Left ventricle myocardium inferior (tissue), 1 donor: ENCODE results near the gene RFX2. TPM values are rescaled to one million over a fixed set of nuclear protein-coding genes. Genes with fewer than 3 reads are reported as not detected.
"Not testable (repeated sequence)": the region's sequence is repeated elsewhere in the genome, so short reads cannot be mapped to it uniquely, and the experiment has no call there.

Experiments
- DNase-seq: peaks from one replicate; pipeline ENCODE4 v3.0.0-alpha.2; 2020
- H3K27ac ChIP-seq: fragments of 200-600 bp; replicated peaks from 2 replicates; pipeline ENCODE4 v1.8.0; 2021
- H3K27me3 ChIP-seq: fragments of 200-600 bp; 2 replicates; pipeline ENCODE4 v1.8.0; 2021; ENCODE audit warnings: low read depth
- H3K36me3 ChIP-seq: fragments of 200-600 bp; 2 replicates; pipeline ENCODE4 v1.8.0; 2021
- H3K4me1 ChIP-seq: fragments of 200-600 bp; 2 replicates; pipeline ENCODE4 v1.8.0; 2021
- H3K4me3 ChIP-seq: fragments of 200-600 bp; 2 replicates; pipeline ENCODE4 v1.8.0; 2021; ENCODE audit warnings: mild to moderate bottlenecking, moderate library complexity
- H3K9me3 ChIP-seq: fragments of 200-600 bp; replicated peaks from 2 replicates; pipeline ENCODE4 v1.8.0; 2021
- intact Hi-C: fragments of 100-400 bp; cut with micrococcal nuclease; formaldehyde crosslinking; loops from one replicate; pipeline ENCODE4 v1.11.0; 2022
- total RNA-seq: library from RNA; stranded (reverse); fragmentation: NEBNext Ultra II Directional; extraction: Animal tissue kit (Norgen Biotek cat#: 25700); gene quantifications from one replicate; pipeline ENCODE4 v1.2.1, GENCODE V29; 2021
- TF ChIP-seq, protein P1 (sequence below): fragments of 200-600 bp; IDR thresholded peaks from 2 replicates; pipeline ENCODE4 v1.8.0; 2021; ENCODE audit warnings: antibody characterized with exemption, mild to moderate bottlenecking, borderline replicate concordance
- donor health status: DM: no; HTN: yes; CAD: no; lungs with severe emphysema.

Gene RFX2
- total RNA-seq, 1 donor from 2014 or later: 6.1 TPM

- TF ChIP-seq, protein P1, sequence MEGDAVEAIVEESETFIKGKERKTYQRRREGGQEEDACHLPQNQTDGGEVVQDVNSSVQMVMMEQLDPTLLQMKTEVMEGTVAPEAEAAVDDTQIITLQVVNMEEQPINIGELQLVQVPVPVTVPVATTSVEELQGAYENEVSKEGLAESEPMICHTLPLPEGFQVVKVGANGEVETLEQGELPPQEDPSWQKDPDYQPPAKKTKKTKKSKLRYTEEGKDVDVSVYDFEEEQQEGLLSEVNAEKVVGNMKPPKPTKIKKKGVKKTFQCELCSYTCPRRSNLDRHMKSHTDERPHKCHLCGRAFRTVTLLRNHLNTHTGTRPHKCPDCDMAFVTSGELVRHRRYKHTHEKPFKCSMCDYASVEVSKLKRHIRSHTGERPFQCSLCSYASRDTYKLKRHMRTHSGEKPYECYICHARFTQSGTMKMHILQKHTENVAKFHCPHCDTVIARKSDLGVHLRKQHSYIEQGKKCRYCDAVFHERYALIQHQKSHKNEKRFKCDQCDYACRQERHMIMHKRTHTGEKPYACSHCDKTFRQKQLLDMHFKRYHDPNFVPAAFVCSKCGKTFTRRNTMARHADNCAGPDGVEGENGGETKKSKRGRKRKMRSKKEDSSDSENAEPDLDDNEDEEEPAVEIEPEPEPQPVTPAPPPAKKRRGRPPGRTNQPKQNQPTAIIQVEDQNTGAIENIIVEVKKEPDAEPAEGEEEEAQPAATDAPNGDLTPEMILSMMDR: no peak
- intact Hi-C loops: no loop called here
Observed at GRCh38 chr19:6115992-6116391, 5.7 kb upstream of the RFX2 start.

GRCh38 chr19:6113616-6114188 is 3.4 kb upstream of the RFX2 start:
- Histone ChIP-seq H3K27ac (no peak overlapping the region), H3K27me3 (no peaks in the 10 kb centered on the region), H3K36me3 (no peaks in the 10 kb centered on the region), H3K9me3 (peaks cover 8% of the 10 kb centered on the region), H3K4me1 (peaks cover 24% of the 10 kb centered on the region), H3K4me3 (no peak overlapping the region)
- intact Hi-C loops: no loop called here
- no peak for DNase-seq
- TF ChIP-seq, protein P1: no peak

More at GRCh38 chr19:6115992-6116391, 5.7 kb upstream of the RFX2 start:
- no peak for DNase-seq
- H3K27me3 ChIP-seq: no peaks in the 10 kb centered on the region
- no peak overlapping the region for H3K4me3 ChIP-seq
- no peak overlapping the region for H3K27ac ChIP-seq
- H3K36me3 ChIP-seq: no peaks in the 10 kb centered on the region
- H3K9me3 ChIP-seq: peaks cover 12% of the 10 kb centered on the region
- peaks cover 5% of the 10 kb centered on the region for H3K4me1 ChIP-seq

DNA sequence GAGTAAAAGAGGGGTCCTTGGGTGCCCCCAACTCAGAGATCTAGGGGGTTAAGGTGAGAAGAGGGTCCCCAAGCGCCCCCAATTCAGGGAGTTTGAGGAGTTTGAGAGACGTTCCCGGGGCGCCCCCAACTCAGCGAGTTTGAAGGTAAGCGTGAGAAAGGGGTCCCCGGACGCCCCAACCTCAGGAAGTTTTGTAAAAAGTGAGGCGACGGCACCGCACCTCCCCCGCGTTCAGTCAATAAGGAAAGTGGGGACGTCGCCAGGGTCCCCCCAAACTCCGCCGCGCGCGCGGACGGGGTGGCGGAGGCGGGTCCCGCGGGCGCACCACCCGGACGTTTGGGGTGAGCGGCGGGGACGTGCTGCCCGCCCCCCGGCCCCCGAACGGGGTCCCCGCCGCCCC is 353 bp downstream of the RFX2 start:
- Histone ChIP-seq H3K9me3 (no peaks in the 10 kb centered on the region), H3K27me3 (no peaks in the 10 kb centered on the region), H3K4me1 (peaks cover 41% of the 10 kb centered on the region), H3K36me3 (no peaks in the 10 kb centered on the region), H3K27ac (peak overlapping the region; percentile 71), H3K4me3 (peak overlapping the region; percentile 82)
- intact Hi-C loops: loop anchor here (5.0 kb wide), 1 partner anchor 43 kb away; no protein-coding TSS in a partner anchor
- TF ChIP-seq, protein P1: no peak
- DNase-seq: peak; percentile 37

GRCh38 chr19:6108721-6109633 is 1.3 kb downstream of the RFX2 start:
- peaks cover 51% of the 10 kb centered on the region for H3K4me1 ChIP-seq
- no peaks in the 10 kb centered on the region for H3K9me3 ChIP-seq
- H3K36me3 ChIP-seq: no peaks in the 10 kb centered on the region
- H3K27ac ChIP-seq: peak overlapping the region; percentile 86
- intact Hi-C loops: loop anchor here (5.0 kb wide), 1 partner anchor 42 kb away; no protein-coding TSS in a partner anchor
- H3K27me3 ChIP-seq: no peaks in the 10 kb centered on the region
- peak; percentile 63 for DNase-seq
- TF ChIP-seq, protein P1: no peak
- peak overlapping the region; percentile 82 for H3K4me3 ChIP-seq

- H3K4me3 ChIP-seq, H3K9me3 ChIP-seq, H3K36me3 ChIP-seq, DNase-seq, H3K27me3 ChIP-seq: not testable (repeated sequence)
- peaks cover 73% of the 10 kb centered on the region for H3K4me1 ChIP-seq
- intact Hi-C loops: loop anchor here (5.0 kb wide), 1 partner anchor 39 kb away; no protein-coding TSS in a partner anchor
- peak overlapping the region; percentile 19 for H3K27ac ChIP-seq
Observed at GRCh38 chr19:6106643-6107294, 3.5 kb downstream of the RFX2 start.
